Prostate gland (tissue), 2 donors: ENCODE results near the gene EXOC3.

ENCODE experiments used
- CTCF ChIP-seq, 4 experiments: fragments of 200-600 bp in 2 of 4; fragments of 450-650 bp in 2 of 4; sonication (generic) in 2 of 4; IDR thresholded peaks; 1 replicate in 3 of 4; 2 replicates in 1 of 4; pipeline ENCODE4 v1.5.1; 2016 to 2019; ENCODE audit warnings: antibody characterized with exemption in 4 of 4, mild to moderate bottlenecking in 2 of 4, moderate library complexity in 2 of 4
- POLR2A ChIP-seq: fragments of 450-650 bp; IDR thresholded peaks from one replicate; pipeline ENCODE4 v1.6.1; 2016; ENCODE audit warnings: antibody characterized with exemption, mild to moderate bottlenecking
- POLR2AphosphoS5 ChIP-seq: sonication (generic); formaldehyde crosslinking; IDR thresholded peaks from one replicate; pipeline ENCODE4 v1.6.1; 2017; ENCODE audit warnings: antibody characterized with exemption

- TF ChIP-seq POLR2A (no peak), CTCF (IDR thresholded peaks at IDR 0.05) (no peak), POLR2AphosphoS5 (no peak)
Measured at GRCh38 chr5:418162-419121, 24.5 kb upstream of the EXOC3 start.
